ENCODE results near the gene FUZ.

Gene FUZ

GRCh38 chr19:49837009-49837310 is 23.9 kb upstream of the FUZ start:
- no peak for TF ChIP-seq CTCF (IDR thresholded peaks at IDR 0.05; ENCODE audit: low read depth, low read length)
- H3K4me3 ChIP-seq (ENCODE audit: low read depth, low read length), result no peak overlapping the region

- no peak overlapping the region for H3K4me3 ChIP-seq (ENCODE audit: low read depth, low read length)
- no peak for TF ChIP-seq CTCF (IDR thresholded peaks at IDR 0.05; ENCODE audit: low read depth, low read length)
These were observed 23.3 kb upstream of the FUZ start for GRCh38 chr19:49836176-49837008.

- no peak for TF ChIP-seq CTCF (IDR thresholded peaks at IDR 0.05; ENCODE audit: low read depth, low read length)
These were observed 22.5 kb upstream of the FUZ start for GRCh38 chr19:49835562-49835961.

GRCh38 chr19:49833599-49833998 is 20.5 kb upstream of the FUZ start:
- H3K4me3 ChIP-seq (ENCODE audit: low read depth, low read length), result no peak overlapping the region
- no peak for TF ChIP-seq CTCF (IDR thresholded peaks at IDR 0.05; ENCODE audit: low read depth, low read length)

More at GRCh38 chr19:49835562-49835961, 22.5 kb upstream of the FUZ start:
- H3K4me3 ChIP-seq (ENCODE audit: low read depth, low read length), result no peak overlapping the region

- no peak for TF ChIP-seq CTCF (IDR thresholded peaks at IDR 0.05; ENCODE audit: low read depth, low read length)
- H3K4me3 ChIP-seq (ENCODE audit: low read depth, low read length), result no peak overlapping the region
These were observed 19.5 kb upstream of the FUZ start for GRCh38 chr19:49832556-49832955.

- no peak for TF ChIP-seq CTCF (IDR thresholded peaks at IDR 0.05; ENCODE audit: low read depth, low read length)
These were observed 18.5 kb upstream of the FUZ start for GRCh38 chr19:49831592-49831991.

GRCh38 chr19:49830766-49831165 is 17.7 kb upstream of the FUZ start:
- H3K4me3 ChIP-seq (ENCODE audit: low read depth, low read length), result no peak overlapping the region
- no peak for TF ChIP-seq CTCF (IDR thresholded peaks at IDR 0.05; ENCODE audit: low read depth, low read length)

More at GRCh38 chr19:49831592-49831991, 18.5 kb upstream of the FUZ start:
- no peak overlapping the region for H3K4me3 ChIP-seq (ENCODE audit: low read depth, low read length)
